Stimulated activated CD8-positive, alpha-beta memory T cell treated with anti-CD3 and anti-CD28 coated beads, Interleukin-15, amount 100 ng/mL, for 24 hours (primary cell): Measurements from ENCODE around the gene CFAP77.
A peak's percentile ranks its signal among the peaks of the same experiment; 100 is the strongest.

Experiments used
- DNase-seq: peaks from one replicate; pipeline ENCODE4 v3.0.0-alpha.2; 2020; ENCODE audit warnings: low read depth

The CFAP77 gene

GRCh38 chr9:132451276-132451675 lies 41.3 kb downstream of the CFAP77 start:
- no peak for DNase-seq

DNA sequence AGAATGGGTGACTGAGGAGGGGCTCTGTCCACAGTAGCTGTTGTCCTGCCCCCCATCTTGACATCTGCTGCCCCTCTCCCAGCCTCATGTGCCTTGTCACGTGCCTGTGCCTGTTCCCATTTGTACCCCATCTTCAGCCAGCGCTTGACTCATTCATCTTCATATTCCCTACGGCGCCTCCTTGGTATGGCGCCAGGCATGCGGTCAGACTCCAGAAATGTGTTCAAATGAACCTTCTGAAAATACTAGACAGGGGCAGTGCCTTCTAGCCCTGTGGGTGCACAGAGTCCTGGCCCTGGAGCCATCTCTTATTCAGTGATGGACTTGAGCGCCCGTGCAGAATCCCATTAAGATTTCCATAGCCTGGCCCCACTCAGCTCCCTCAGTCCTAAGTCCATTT lies 46.2 kb downstream of the CFAP77 start:
- DNase-seq: no peak

- no peak for DNase-seq
Measured at GRCh38 chr9:132457504-132458236, 47.7 kb downstream of the CFAP77 start.

- DNase-seq: no peak
Measured at GRCh38 chr9:132458432-132458831, 48.4 kb downstream of the CFAP77 start.

GRCh38 chr9:132459661-132460060 lies 49.6 kb downstream of the CFAP77 start:
- DNase-seq: no peak

DNA sequence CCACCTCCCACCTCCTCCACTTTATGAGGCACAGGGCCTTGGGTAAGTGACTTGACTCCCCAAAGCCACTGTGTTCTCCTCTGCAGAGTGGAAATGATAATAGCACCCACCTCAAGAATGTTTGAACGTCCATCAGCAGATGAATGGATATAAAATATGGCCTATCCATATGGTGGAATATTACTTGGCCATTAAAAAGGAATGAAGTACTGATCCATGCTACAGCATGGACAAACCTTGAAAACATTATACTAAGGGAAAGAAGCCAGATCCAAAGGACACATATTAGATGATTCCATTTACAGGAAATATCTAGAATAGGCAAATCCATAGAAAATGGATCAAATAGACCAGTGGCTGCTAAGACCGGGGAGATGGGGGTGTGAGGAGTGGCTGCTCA lies 50.2 kb downstream of the CFAP77 start:
- no peak for DNase-seq

GRCh38 chr9:132461281-132461896 lies 51.4 kb downstream of the CFAP77 start:
- no peak for DNase-seq

DNA sequence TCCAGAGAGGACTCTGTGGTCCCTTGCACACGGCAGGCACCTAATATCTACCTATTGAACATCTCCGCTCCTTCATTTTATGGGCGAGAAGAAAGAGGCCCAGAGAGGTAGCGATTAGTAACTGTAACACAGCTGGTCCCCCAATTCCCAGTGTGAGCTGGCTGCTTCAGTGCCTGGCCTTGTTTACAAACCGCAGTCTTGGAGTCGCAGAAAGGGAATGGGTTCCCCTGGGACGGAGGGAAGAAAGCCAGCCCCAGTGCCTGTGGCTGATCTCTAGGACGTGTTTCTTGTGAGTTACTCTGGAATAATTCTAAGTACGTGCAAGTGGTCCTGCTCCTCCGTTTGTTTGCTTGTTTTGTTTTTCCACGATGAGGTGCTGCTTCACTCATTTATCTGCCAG lies 52.0 kb downstream of the CFAP77 start:
- DNase-seq: no peak

DNA sequence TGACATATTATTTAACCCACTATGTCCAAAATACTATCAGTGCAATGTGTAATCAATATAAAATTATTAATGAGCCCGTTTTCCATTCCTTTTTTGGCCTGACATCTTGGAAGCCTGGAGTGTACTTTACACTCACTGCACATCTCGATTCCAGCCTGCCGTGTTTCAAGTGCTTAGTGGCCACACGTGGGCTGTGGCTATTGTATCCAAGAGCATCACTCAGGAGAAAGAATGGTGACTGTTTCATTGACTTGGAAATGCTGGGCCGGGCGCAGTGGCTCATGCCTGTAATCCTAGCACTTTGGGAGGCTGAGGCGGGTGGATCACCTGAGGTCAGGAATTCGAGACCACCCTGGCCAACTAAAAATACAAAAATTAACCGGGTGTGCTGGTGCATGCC lies 54.5 kb downstream of the CFAP77 start:
- DNase-seq: no peak

DNA sequence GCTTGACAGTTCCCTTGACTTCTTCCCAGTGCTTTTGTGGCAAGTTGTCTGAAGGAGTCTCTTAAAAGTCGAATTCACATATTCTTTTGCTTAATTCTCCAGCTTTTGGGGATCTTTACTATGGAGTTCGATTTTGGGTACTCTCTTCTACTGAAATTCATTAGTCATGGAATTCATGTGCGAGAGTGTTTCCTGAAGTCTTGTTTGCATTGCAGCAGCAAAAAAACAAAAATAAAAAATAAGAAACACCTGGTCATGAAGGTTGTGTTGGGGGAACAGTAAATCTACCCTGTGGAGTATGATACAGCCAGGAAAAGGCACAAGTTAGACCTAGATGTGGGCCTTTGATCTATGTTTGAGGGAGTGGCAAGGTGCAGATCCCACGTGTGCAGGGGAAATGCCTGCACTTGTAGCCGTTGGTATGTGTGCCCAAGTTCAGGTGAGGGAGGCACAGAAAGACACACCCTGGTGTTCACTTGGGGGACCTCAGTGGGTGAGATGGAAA lies 55.2 kb downstream of the CFAP77 start:
- no peak for DNase-seq

GRCh38 chr9:132472199-132472598 lies 62.2 kb downstream of the CFAP77 start:
- DNase-seq: no peak

DNA sequence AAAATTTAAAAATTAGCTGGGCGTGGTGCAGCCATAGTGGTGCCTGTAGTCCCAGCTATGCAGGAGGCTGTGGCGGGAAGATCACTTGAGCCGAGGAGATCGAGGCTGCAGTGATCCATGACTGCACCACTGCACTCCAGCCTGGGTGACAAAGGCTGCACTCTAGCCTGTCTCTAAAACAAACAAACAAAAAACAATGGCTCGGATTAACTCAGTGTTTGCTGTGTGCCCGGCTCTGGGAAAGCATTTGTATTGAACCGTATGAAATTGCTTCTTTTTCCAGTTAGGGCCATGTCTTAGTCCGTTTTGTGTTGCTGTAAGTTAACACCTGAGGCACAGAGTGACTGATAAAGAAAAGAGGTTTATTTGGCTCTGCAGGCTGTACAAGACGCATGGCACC lies 62.6 kb downstream of the CFAP77 start:
- DNase-seq: no peak

DNA sequence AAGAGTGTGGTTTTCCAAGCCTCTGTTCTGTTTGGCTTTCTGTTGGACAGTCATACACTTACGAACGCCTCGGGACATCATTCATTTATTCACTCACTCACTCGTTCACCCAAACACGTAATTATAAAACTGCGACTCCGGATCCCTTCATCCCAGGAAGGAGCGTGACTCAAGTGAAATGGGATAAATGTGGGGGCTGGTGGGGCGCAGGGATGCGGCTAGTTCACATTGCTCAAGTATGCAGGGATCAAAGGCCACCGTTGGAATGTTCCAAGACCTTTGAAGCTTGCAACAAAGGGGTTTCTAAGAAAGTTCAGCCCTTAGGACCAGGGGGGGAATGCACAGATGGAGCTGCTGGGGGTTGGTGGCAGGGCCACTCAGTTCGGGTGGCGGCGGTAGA lies 64.2 kb downstream of the CFAP77 start:
- no peak for DNase-seq

GRCh38 chr9:132478353-132479050 lies 68.5 kb downstream of the CFAP77 start:
- DNase-seq: no peak

DNA sequence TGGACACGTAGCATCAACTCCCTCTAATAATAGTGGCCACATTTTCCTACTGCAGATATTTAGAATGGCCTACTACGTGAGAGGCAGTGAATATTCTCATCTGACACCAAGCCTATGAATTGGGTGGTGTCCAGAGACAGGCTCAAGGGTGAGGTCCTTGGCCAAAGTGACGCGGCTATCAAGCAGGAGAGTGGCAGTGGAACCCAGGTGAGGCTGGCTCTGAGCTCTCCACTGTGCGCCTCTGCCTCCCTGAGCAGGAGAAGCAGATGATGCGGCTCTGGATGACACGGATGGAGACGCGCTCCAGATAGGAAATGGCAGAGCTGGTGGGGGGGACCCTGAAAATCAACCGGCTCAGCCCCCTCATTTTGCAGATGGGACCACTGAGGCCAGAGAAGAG lies 69.7 kb downstream of the CFAP77 start:
- DNase-seq: no peak

DNA sequence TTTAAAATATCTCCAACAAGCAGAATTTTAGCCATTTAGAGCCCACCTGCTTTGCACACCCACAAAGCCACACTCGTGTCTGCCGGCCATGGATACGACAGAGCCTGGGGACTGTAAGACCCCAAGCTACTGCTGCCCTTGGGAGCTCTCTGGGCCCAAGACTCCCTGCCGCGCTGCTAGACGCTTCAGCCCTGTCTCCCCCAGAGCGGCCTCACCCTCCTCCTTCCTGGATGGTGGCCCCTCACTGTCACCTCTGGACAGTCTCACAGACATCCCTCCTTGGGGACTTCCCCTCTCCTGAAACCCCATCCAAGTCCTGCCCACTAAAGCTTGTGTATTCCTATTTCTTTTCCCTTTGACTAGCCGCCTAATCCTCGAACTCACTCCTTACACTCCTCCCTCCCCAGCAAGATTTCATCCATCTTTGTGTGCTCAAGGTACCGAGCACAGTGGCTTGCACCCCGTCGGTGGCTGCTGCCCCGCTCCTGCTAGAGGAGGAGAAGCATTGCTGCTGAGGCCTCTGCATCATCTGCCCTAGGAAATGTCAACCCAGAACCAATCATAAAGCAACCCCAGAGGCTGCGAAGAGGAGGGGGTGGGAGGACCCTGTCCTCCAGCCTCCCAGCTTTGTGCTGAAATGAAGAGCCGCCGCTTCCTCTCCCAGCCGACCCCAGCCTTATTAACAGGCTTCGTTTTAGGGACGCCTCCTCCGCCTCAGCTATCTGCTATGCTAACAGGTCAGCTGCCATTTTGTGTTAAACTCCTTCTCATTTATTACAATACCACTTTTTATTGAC lies 71.2 kb downstream of the CFAP77 start:
- no peak for DNase-seq

- DNase-seq: no peak
Measured at GRCh38 chr9:132482196-132482813, 72.3 kb downstream of the CFAP77 start.

DNA sequence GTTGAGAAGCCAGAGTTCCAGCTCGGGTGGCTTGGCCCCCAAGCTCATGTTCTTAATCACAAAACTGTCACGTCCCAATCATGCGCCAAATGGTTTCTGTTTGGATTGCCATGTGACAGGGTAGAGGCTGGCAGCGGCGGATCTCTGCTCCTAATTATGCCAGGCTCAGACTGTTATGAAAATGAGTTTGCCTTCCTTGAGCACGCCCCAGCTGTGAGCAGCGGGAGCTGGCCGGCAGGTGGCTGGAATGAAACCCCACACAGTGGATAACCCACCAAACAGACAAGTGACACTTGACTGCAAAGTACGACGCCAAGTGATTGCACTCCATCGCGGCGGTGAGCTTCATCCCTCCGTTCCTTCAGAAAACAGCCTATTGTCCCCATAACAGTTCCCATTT lies 75.4 kb downstream of the CFAP77 start:
- DNase-seq: no peak

DNA sequence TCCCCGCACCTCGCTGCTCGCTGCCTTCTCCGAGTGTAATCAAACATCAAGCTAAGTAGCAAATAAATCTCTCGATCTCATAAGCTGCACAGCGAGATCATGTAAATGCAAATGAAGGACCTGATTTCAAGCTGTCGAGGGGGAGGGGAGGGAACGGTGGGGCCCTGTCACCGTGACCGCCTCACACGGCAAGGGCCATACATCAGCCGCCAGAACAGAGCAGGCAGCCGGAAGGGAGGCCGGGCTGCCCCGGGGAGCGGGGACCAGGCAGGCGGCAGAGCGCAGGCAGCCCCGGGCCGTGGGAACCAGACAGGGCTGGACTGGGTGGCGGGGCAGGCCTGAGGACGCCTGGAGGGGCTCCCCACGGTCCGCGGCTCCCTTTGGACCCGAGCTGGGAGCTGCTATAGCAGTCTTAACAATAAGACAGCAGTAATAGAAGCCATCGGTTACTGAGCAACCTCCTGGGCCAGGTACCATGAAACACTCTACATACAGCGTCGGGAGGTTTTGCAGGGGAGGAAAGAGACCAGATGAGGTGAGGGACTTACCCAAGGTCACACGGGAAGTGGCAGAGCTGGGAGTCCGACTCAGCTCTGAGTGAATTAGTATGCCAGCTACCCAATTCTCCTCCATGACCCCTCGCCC lies 76.8 kb downstream of the CFAP77 start:
- DNase-seq: peak; percentile 8

DNA sequence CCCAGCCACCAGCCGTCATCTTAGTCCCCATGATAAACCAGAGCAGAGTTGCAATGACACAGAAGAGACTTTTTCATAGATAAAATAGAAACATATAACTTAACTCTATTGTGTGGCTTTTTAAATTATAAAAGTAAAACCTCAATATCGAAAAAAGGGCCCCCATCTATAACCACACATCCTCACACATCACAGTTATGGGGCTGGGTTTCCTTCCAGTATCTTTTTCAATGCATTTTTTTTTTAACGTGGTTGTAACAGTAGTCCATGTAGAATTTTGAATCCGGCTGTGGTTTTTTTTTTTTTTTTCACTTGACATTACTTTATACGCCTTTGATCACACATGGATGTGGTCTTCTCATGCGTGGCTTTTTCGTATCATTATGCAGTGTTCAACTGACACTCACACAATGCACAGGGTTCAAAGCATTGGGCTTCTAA lies 77.4 kb downstream of the CFAP77 start:
- no peak for DNase-seq

- DNase-seq: no peak
Measured at GRCh38 chr9:132487980-132488535, 78.0 kb downstream of the CFAP77 start.
